H9 (cell line): ENCODE results near the gene RMND5B. TPM values are rescaled to one million over a fixed set of nuclear protein-coding genes. Genes with fewer than 3 reads are reported as not detected.

Experiments
- DNase-seq: peaks from one replicate; pipeline ENCODE4 v3.0.0-alpha.2; 2017
- H2AFZ ChIP-seq: one replicate; pipeline ENCODE4 v1.6.1; 2013; ENCODE audit warnings: mild to moderate bottlenecking, low read length, control low read depth, moderate library complexity
- H2AK5ac ChIP-seq: 2 replicates; pipeline ENCODE4 v1.6.1; 2013; ENCODE audit warnings: low read length, control low read depth, mixed read lengths; ENCODE audit not compliant: insufficient read length
- H2BK120ac ChIP-seq: one replicate; pipeline ENCODE4 v1.6.1; 2013; ENCODE audit warnings: low read depth, mild to moderate bottlenecking, low read length, control low read depth, inconsistent platforms; ENCODE audit not compliant: poor library complexity, severe bottlenecking
- H2BK12ac ChIP-seq: 2 replicates; pipeline ENCODE4 v1.6.1; 2013; ENCODE audit warnings: low read length, control low read depth, mixed read lengths, low read depth; ENCODE audit not compliant: insufficient read length
- H2BK15ac ChIP-seq: 2 replicates; pipeline ENCODE4 v1.6.1; 2013; ENCODE audit warnings: low read depth, low read length, control low read depth
- H2BK20ac ChIP-seq: one replicate; pipeline ENCODE4 v1.6.1; 2013; ENCODE audit warnings: low read depth, mild to moderate bottlenecking, low read length, control low read depth, inconsistent platforms; ENCODE audit not compliant: poor library complexity, severe bottlenecking
- H2BK5ac ChIP-seq: 2 replicates; pipeline ENCODE4 v1.6.1; 2013; ENCODE audit warnings: low read length, control low read depth, mixed read lengths; ENCODE audit not compliant: insufficient read length
- H3K14ac ChIP-seq: 2 replicates; pipeline ENCODE4 v1.6.1; 2013; ENCODE audit warnings: low read length, control low read depth; ENCODE audit not compliant: insufficient read depth
- H3K18ac ChIP-seq: 2 replicates; pipeline ENCODE4 v1.6.1; 2013; ENCODE audit warnings: low read depth, mild to moderate bottlenecking, mixed read lengths, low read length, control low read depth; ENCODE audit not compliant: insufficient read length
- H3K23ac ChIP-seq: 2 replicates; pipeline ENCODE4 v1.6.1; 2013; ENCODE audit warnings: low read length, control low read depth, mixed read lengths, low read depth; ENCODE audit not compliant: insufficient read length
- H3K23me2 ChIP-seq: 2 replicates; pipeline ENCODE4 v1.6.1; 2013; ENCODE audit warnings: low read depth, mild to moderate bottlenecking, mixed read lengths, low read length, control low read depth; ENCODE audit not compliant: insufficient read length, poor library complexity, severe bottlenecking
- H3K27ac ChIP-seq: 2 replicates; pipeline ENCODE4 v1.5.1; 2013; ENCODE audit warnings: low read length, control low read depth, mixed read lengths, low read depth; ENCODE audit not compliant: insufficient read length
- H3K27me3 ChIP-seq: 2 replicates; pipeline ENCODE4 v1.6.1; 2013; ENCODE audit warnings: low read length, control low read depth, inconsistent platforms; ENCODE audit not compliant: insufficient read depth
- H3K4ac ChIP-seq: 2 replicates; pipeline ENCODE4 v1.6.1; 2013; ENCODE audit warnings: low read depth, mild to moderate bottlenecking, control low read depth, inconsistent platforms, low read length, moderate library complexity
- H3K4me1 ChIP-seq: 2 replicates; pipeline ENCODE4 v1.6.1; 2013; ENCODE audit warnings: low read length, control low read depth, inconsistent platforms; ENCODE audit not compliant: insufficient read depth
- H3K4me2 ChIP-seq: 2 replicates; pipeline ENCODE4 v1.6.1; 2013; ENCODE audit warnings: low read length, control low read depth, mixed read lengths; ENCODE audit not compliant: insufficient read length, insufficient read depth
- H3K56ac ChIP-seq: 2 replicates; pipeline ENCODE4 v1.6.1; 2013; ENCODE audit warnings: low read depth, mild to moderate bottlenecking, mixed read lengths, low read length, control low read depth; ENCODE audit not compliant: insufficient read length
- H3K79me1 ChIP-seq: 2 replicates; pipeline ENCODE4 v1.6.1; 2013; ENCODE audit warnings: low read depth, mild to moderate bottlenecking, moderate library complexity, low read length, control low read depth, inconsistent platforms; ENCODE audit not compliant: insufficient read depth, poor library complexity, severe bottlenecking
- H3K79me2 ChIP-seq: 2 replicates; pipeline ENCODE4 v1.6.1; 2013; ENCODE audit warnings: low read length, control low read depth, inconsistent platforms; ENCODE audit not compliant: insufficient read depth
- H3K9ac ChIP-seq: 2 replicates; pipeline ENCODE4 v1.6.1; 2013; ENCODE audit warnings: low read length, control low read depth, mixed read lengths; ENCODE audit not compliant: insufficient read length; ENCODE audit errors: extremely low read depth
- H3K9me3 ChIP-seq: one replicate; pipeline ENCODE4 v1.6.1; 2013; ENCODE audit warnings: low read depth, low read length, inconsistent platforms; ENCODE audit not compliant: control insufficient read depth
- H3T11ph ChIP-seq: one replicate; pipeline ENCODE4 v1.6.1; 2013; ENCODE audit warnings: mild to moderate bottlenecking, low read length, control low read depth, inconsistent platforms
- H4K20me1 ChIP-seq: one replicate; pipeline ENCODE4 v1.6.1; 2013; ENCODE audit not compliant: control insufficient read depth, insufficient read length, insufficient read depth
- H4K5ac ChIP-seq: 2 replicates; pipeline ENCODE4 v1.6.1; 2013; ENCODE audit warnings: low read depth, mild to moderate bottlenecking, mixed read lengths, low read length, control low read depth; ENCODE audit not compliant: insufficient read length
- H4K8ac ChIP-seq: replicated peaks from 2 replicates; pipeline ENCODE4 v1.6.1; 2013; ENCODE audit warnings: low read length, control low read depth, mixed read lengths, low read depth; ENCODE audit not compliant: insufficient read length
- H4K91ac ChIP-seq: 2 replicates; pipeline ENCODE4 v1.6.1; 2013; ENCODE audit warnings: low read depth, mild to moderate bottlenecking, moderate library complexity, mixed read lengths, low read length, control low read depth; ENCODE audit not compliant: insufficient read length
- H3K27ac Mint-ChIP-seq, 3 experiments: 2 replicates in 2 of 3; 3 replicates in 1 of 3; pipeline ENCODE4 v1.8.0; 2020 to 2021; ENCODE audit warnings: mixed read lengths in 3 of 3, mild to moderate bottlenecking in 1 of 3, moderate library complexity in 1 of 3
- H3K27me3 Mint-ChIP-seq: 2 replicates; pipeline ENCODE4 v1.8.0; 2021; ENCODE audit warnings: low read depth, mild to moderate bottlenecking, moderate library complexity, mixed read lengths
- H3K36me3 Mint-ChIP-seq, 3 experiments: 2 replicates in 2 of 3; 3 replicates in 1 of 3; pipeline ENCODE4 v1.8.0; 2020 to 2021; ENCODE audit warnings: low read depth in 3 of 3, mixed read lengths in 3 of 3; ENCODE audit not compliant: insufficient read depth in 1 of 3
- H3K4me1 Mint-ChIP-seq, 2 experiments: 2 replicates each; pipeline ENCODE4 v1.8.0; 2020; ENCODE audit warnings: mixed read lengths in 2 of 2
- H3K4me3 Mint-ChIP-seq, 2 experiments: 2 replicates in 1 of 2; 3 replicates in 1 of 2; pipeline ENCODE4 v1.8.0; 2020 to 2021; ENCODE audit warnings: mild to moderate bottlenecking in 2 of 2, mixed read lengths in 2 of 2, moderate library complexity in 1 of 2
- H3K9me3 Mint-ChIP-seq, 2 experiments: 2 replicates in 1 of 2; 3 replicates in 1 of 2; pipeline ENCODE4 v1.8.0; 2020; ENCODE audit warnings: mild to moderate bottlenecking in 2 of 2, mixed read lengths in 2 of 2, moderate library complexity in 1 of 2
- CTCF ChIP-seq: fragments of 200-600 bp; sonication (generic); conservative IDR thresholded peaks from 3 replicates; pipeline ENCODE4 v1.8.0; 2021; ENCODE audit warnings: antibody characterized with exemption, mild to moderate bottlenecking
- WGBS: extraction: QIAGEN DNeasy Blood & Tissue Kit; methylation state at CpG from one replicate; pipeline ENCODE4 v1.1.7; 2013; ENCODE audit warnings: missing lambda C conversion rate, low lambda C conversion rate, mixed read lengths; ENCODE audit not compliant: insufficient read length; ENCODE audit errors: extremely low coverage; 5-methylcytosine and 5-hydroxymethylcytosine counted together
- total RNA-seq: library from RNA; stranded (reverse); gene quantifications from 2 replicates; pipeline ENCODE4 v1.2.1, GENCODE V29; 2021

The RMND5B gene
- total RNA-seq, 1 experiment from 2014 or later: 86.4 TPM

- Histone ChIP-seq H2BK120ac (no peak overlapping the region), H3T11ph (no peak overlapping the region), H2AFZ (no peak overlapping the region), H3K14ac (no peak overlapping the region), H2BK5ac (no peak overlapping the region), H3K56ac (no peak overlapping the region), H3K4ac (no peak overlapping the region), H4K20me1 (no peaks in the 10 kb centered on the region), H3K27me3 (no peaks in the 10 kb centered on the region; the same call in 1 of the 2 replicates), H4K5ac (no peak overlapping the region), H2AK5ac (no peak overlapping the region), H3K4me1 (0 out of 2 replicates have a peak, but pooled peaks cover 4% of the 10 kb centered on the region), H3K27ac (no peak overlapping the region), H4K91ac (no peak overlapping the region), H2BK12ac (no peak overlapping the region), H2BK20ac (no peak overlapping the region), H2BK15ac (no peak overlapping the region), H3K23me2 (peaks cover 9% of the 10 kb centered on the region), H3K23ac (no peak overlapping the region), H4K8ac (no peak overlapping the region), H3K18ac (no peak overlapping the region), H3K9me3 (no peaks in the 10 kb centered on the region), H3K9ac (peak overlapping the region; percentile 73), H3K4me2 (peak overlapping the region; percentile 100), H3K79me1 (peaks cover 5% of the 10 kb centered on the region), H3K79me2 (peaks cover 14% of the 10 kb centered on the region; the same call in 1 of the 2 replicates)
- no peak for TF ChIP-seq CTCF
- Mint-ChIP-seq H3K27ac (peak overlapping the region; percentile 1 to 90 (median 4); a peak in 6 of 7 replicates), H3K36me3 (peaks cover 20 to 44% (median 31%) of the 10 kb centered on the region in 3 experiments), H3K4me3 (peak overlapping the region; percentile 83 to 87), H3K4me1 (peaks cover 38 to 39% of the 10 kb centered on the region in 2 experiments), H3K27me3 (no peaks in the 10 kb centered on the region; the same call in 1 of the 2 replicates), H3K9me3 (no peaks in the 10 kb centered on the region)
- WGBS: 100% methylated on average over 1 of the region's 10 CpGs
- no peak for DNase-seq
These were observed 707 bp downstream of the RMND5B start for GRCh38 chr5:178131446-178131996.
